ENCODE data around the gene MTA2.
"Not testable (repeated sequence)": the region's sequence is repeated elsewhere in the genome, so short reads cannot be mapped to it uniquely, and the experiment has no call there.

The MTA2 gene

DNA sequence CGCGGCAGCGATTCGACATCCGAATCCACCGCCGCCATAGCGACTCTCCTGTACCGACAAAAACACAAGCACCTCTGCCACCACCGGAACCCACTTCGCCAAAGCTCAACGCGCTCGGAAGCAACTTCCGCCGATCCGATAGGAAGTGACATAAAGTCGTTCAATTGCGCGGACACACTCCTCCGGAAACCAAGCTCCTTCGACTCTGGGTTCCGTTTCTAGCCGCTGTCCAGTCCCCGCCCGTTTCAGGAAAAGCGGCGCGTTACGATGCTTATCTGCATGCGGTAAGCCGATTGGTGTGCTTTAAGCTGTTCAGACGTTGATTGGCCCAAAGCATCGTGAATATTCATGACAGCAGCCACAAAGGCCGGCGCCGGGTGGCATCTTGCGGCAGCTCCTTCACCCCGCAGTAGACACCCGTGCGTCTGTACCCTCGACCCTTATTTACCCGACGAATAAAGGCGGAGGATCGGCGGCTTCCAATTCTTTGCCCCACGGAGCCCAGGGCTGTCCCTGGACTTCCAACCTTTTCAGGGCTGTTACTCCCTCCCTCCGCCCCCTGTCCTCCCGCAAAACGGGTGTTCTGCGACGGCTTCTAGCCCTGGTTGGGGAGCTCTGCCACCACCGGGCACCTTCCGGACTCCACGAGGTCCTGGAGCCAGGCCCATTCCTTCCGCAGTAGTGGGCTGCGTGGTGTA lies 10.1 kb downstream of the MTA2 start, which contains the start of gene TUT1:
Gene TUT1, minus strand, starts transcription at position 76 of the 698 bp plus-strand sequence. Its CDS starts 38 bp downstream, at position 38.
- Mint-ChIP-seq H3K27ac (peak within 1 kb of the TSS; percentile 98), H3K9me3 (no peaks in the 10 kb centered on the region), H3K4me3 (peak within 1 kb of the TSS; percentile 96), H3K4me1 (ENCODE audit: low read depth) (peaks cover 56% of the 10 kb centered on the region), H3K27me3 (no peaks in the 10 kb centered on the region), H3K36me3 (ENCODE audit: low read depth) (peaks cover 57% of the 10 kb centered on the region)

DNA sequence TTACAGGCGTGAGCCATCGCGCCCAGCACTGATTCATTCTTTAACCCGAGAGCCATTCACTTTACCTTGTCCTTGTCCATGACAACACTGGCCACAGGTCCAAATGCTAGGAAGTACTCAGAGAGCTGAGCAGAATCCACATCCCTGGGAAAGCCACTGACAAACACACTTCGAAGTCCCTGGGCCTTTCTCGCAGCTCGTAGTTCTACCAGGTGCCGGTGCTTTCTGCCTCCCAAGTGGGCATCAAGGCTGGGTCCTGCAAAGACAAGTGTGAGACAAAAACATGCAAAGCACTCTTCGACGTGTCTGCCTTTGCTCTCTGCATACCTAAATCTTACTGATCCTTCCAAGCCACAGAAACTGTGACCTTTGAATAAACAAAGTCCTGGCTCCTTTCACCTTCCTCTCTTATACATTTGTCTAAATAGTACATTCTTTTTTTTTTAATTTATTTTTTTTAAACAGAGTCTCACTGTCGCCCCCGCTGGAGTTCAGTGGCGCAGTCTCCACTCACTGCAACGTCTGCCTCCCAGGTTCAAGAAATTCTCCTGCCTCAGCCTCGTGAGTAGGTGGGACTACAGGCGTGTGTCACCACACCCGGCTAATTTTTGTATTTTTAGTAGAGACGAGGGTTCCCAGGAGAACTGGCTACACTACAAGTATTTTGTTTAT lies 12.6 kb downstream of the MTA2 start:
- Mint-ChIP-seq H3K27ac (no peak overlapping the region), H3K36me3 (ENCODE audit: low read depth) (peaks cover 43% of the 10 kb centered on the region), H3K4me3 (peak overlapping the region; percentile 96), H3K9me3 (no peaks in the 10 kb centered on the region), H3K27me3 (no peaks in the 10 kb centered on the region), H3K4me1 (ENCODE audit: low read depth) (peaks cover 51% of the 10 kb centered on the region)

DNA sequence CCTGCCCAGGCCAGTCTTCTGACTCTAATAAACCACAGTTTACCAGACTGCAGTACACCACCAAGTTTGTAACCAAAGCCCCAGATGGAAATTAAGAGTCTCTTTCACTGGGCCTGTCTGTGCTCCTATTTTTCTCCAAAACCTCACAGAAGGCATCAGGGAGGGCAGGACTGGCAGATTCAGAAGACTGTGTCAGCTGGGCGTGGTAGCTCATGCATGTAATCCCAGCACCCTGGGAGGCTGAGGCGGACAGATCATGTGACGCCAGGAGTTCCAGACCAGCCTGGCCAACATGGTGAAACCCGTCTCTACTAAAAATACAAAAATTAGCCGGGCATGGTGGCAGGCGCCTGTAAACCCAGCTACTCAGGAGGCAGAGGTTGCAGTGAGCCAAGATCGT lies 16.3 kb downstream of the MTA2 start:
- not testable (repeated sequence) for H3K4me3 Mint-ChIP-seq, H3K27ac Mint-ChIP-seq, H3K9me3 Mint-ChIP-seq, H3K27me3 Mint-ChIP-seq
- Mint-ChIP-seq H3K4me1 (ENCODE audit: low read depth) (peaks cover 17% of the 10 kb centered on the region), H3K36me3 (ENCODE audit: low read depth) (peaks cover 47% of the 10 kb centered on the region)

DNA sequence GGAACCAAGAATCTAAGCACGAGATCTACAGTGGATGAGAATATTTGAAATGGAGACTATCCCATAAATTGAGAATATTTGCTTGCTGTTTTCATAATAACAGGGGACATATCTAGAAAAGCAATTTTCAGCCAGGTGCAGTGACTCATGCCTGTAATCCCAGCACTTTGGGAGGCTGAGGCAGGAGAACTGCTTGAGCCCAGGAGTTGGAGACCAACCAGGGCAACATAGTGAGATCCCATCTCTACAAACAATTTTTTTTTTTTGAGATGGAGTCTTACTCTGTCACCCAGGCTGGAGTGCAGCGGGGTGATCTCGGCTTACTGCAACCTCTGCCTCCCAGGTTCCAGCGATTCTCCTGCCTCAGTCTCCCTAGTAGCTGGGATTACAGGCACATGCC lies 19.9 kb downstream of the MTA2 start:
- not testable (repeated sequence) for H3K27ac Mint-ChIP-seq
- H3K36me3 Mint-ChIP-seq (ENCODE audit: low read depth), result peaks cover 51% of the 10 kb centered on the region

DNA sequence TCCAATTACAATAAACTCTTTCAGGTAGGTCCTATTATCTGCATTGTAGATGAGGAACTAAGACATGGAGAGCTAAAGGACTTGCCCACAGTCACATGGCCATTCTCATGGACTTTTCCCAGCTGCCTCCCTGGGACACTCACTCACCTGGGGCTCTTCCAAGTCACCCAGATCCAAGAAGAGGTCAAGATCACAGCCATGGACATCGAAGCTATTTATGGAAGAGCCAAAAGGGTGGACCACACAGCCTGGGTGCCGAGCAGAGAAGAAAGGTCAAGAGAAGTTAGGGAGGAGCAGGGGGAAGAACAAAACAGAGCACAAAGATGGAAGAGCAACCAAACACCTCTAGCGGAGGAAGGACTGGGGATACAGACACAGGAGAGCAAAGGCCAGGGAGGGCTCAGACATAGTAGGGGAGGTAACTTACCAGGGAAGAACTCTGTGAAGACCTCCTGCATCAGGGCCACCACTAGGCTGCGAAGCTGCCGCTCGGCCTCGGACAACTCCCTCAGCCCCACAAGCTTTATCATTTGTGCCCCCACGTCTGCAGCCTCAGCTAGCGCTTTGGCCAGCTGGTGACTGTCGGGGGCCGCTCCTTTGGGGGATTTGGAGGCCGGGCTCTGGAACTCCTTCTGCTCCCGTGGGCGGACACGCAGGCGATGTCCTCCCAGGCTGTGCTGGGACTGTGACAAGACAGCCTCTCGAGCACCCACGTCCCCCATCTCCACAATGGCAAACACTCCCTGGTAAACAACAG lies 20.5 kb downstream of the MTA2 start:
- H3K4me1 Mint-ChIP-seq (ENCODE audit: low read depth), result peaks cover 1% of the 10 kb centered on the region
- H3K9me3 Mint-ChIP-seq, result no peaks in the 10 kb centered on the region
- no peaks in the 10 kb centered on the region for H3K27me3 Mint-ChIP-seq
- H3K36me3 Mint-ChIP-seq (ENCODE audit: low read depth), result peaks cover 52% of the 10 kb centered on the region
- no peak overlapping the region for H3K27ac Mint-ChIP-seq
- H3K4me3 Mint-ChIP-seq, result no peak overlapping the region

More for the DNA sequence above, 19.9 kb downstream of the MTA2 start:
- not testable (repeated sequence) for H3K9me3 Mint-ChIP-seq; H3K27me3 Mint-ChIP-seq; H3K4me1 Mint-ChIP-seq (ENCODE audit: low read depth); H3K4me3 Mint-ChIP-seq

DNA sequence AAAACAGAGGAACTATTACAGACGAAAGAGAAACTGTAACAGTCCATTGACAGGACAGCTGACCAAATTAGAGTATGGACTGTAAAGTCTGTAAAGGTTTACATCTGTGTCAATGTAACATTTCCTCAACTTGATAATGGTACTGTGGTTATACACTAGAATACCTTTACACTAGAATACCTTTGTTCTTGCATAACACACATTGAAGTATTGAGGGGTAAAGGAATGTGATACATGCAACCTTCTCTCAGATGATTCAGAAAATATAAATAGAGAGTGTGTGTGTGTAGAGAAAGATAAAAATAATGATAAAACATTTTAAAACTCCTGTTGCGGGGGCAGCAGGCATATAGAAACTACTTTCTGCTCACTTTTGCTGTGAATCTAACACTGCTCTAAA lies 22.4 kb downstream of the MTA2 start:
- Mint-ChIP-seq H3K4me1 (ENCODE audit: low read depth) (peaks cover 11% of the 10 kb centered on the region), H3K27me3 (no peaks in the 10 kb centered on the region), H3K9me3 (no peaks in the 10 kb centered on the region), H3K27ac (no peak overlapping the region), H3K36me3 (ENCODE audit: low read depth) (peaks cover 60% of the 10 kb centered on the region), H3K4me3 (no peak overlapping the region)

DNA sequence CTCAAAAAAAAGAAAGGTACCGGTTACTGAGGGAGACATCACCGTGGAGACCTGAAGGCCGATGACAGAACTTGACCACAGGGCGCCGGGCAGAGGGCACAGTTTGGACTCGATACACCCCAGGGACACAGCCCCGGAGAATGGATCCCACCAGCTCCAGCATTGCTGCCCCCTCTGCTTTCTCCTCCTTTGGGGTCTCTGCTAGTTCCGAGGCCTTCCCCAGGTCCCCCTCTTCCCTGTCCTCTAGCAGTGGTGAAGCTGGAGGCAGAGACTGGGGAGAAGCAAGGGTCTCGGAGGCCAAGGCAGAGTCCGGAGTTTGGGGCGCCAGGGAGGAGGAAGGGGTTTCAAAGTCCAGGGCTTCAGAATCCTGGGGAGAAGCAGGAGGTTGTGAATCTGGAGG lies 23.1 kb downstream of the MTA2 start:
- no peaks in the 10 kb centered on the region for H3K27me3 Mint-ChIP-seq
- H3K4me1 Mint-ChIP-seq (ENCODE audit: low read depth), result peaks cover 11% of the 10 kb centered on the region
- no peak overlapping the region for H3K27ac Mint-ChIP-seq
- H3K4me3 Mint-ChIP-seq, result no peak overlapping the region
- no peaks in the 10 kb centered on the region for H3K9me3 Mint-ChIP-seq
- peaks cover 61% of the 10 kb centered on the region for H3K36me3 Mint-ChIP-seq (ENCODE audit: low read depth)

DNA sequence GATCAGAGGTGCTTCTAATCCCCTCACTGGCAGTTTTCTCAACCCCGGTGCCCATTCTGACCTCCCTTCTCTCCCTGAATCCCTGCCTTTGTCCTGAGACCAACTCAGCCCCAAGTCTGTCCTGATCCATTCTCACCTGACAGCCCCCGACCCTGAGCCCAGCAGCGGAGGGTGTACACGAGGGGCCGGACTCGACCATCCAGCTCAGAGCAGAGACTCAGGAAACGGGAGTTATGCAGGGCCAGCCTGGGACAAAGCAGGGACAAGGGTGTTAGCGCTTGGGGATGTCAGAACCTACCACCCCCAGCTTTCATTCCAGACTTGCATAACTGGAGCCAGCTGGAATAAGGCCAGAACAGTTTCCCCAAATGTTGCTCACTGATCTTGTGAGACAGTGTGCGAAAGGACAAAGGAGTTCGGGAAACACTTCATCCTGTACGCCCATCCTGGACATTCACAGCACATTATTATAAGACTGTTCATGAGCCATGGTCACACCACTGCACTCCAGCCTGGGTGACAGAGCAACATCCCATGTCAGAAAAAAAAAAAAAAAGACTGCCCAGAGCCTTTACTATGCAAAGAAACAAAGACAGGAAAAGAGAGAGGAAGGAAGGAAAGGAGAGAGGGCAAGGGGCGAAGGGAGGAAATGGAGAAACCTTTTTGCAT lies 24.5 kb downstream of the MTA2 start:
- no peaks in the 10 kb centered on the region for H3K9me3 Mint-ChIP-seq
- H3K36me3 Mint-ChIP-seq (ENCODE audit: low read depth), result peaks cover 63% of the 10 kb centered on the region
- no peak overlapping the region for H3K27ac Mint-ChIP-seq
- no peak overlapping the region for H3K4me3 Mint-ChIP-seq
- peaks cover 21% of the 10 kb centered on the region for H3K4me1 Mint-ChIP-seq (ENCODE audit: low read depth)
- H3K27me3 Mint-ChIP-seq, result no peaks in the 10 kb centered on the region

DNA sequence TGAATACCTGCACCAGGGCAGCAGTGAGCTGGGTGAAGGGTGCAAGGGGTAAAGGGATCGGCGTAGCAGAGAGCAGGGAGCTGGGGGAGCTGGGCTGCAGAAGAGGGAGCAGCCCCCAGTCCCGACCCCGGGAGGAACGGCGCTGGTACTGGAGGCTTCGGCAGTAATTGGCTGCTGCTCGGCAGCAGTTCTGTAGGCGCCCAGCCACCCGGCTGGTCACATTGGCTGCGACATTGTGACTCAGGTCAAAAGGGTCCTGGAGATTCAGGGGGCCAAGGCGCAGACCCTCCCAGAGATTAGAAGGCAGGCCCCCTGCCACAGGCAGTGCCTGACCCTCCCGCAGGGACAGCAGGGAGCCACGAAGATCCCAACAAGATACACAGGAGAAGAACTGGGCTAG lies 25.8 kb downstream of the MTA2 start:
- H3K36me3 Mint-ChIP-seq (ENCODE audit: low read depth), result peaks cover 67% of the 10 kb centered on the region
- H3K4me1 Mint-ChIP-seq (ENCODE audit: low read depth), result peaks cover 34% of the 10 kb centered on the region
- H3K27ac Mint-ChIP-seq, result peak overlapping the region; percentile 72
- H3K4me3 Mint-ChIP-seq, result peak overlapping the region; percentile 100
- H3K9me3 Mint-ChIP-seq, result no peaks in the 10 kb centered on the region
- no peaks in the 10 kb centered on the region for H3K27me3 Mint-ChIP-seq

DNA sequence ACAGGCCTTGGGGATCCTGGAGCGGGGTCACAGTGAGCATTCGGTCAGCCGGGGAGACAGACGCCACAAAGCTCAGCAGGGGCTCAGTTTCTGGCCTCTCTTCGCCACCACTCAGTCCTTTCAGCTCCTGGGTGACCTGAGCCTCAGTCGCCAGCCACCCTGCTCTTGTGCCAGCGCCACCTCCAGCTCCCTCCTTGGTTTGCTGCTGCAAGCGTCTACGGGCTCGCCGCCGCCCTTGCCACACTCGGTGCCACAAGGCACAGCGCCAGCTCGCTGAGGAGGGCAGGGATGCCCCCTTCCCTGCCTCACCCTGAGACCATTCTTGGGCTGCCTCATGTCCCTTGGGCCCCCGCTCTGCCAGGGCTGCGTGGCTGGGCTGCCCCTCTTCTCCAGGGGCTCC lies 26.5 kb downstream of the MTA2 start:
- Mint-ChIP-seq H3K9me3 (no peaks in the 10 kb centered on the region), H3K4me1 (ENCODE audit: low read depth) (peaks cover 41% of the 10 kb centered on the region), H3K36me3 (ENCODE audit: low read depth) (peaks cover 72% of the 10 kb centered on the region), H3K27ac (peak overlapping the region; percentile 98), H3K27me3 (no peaks in the 10 kb centered on the region), H3K4me3 (peak overlapping the region; percentile 100)

DNA sequence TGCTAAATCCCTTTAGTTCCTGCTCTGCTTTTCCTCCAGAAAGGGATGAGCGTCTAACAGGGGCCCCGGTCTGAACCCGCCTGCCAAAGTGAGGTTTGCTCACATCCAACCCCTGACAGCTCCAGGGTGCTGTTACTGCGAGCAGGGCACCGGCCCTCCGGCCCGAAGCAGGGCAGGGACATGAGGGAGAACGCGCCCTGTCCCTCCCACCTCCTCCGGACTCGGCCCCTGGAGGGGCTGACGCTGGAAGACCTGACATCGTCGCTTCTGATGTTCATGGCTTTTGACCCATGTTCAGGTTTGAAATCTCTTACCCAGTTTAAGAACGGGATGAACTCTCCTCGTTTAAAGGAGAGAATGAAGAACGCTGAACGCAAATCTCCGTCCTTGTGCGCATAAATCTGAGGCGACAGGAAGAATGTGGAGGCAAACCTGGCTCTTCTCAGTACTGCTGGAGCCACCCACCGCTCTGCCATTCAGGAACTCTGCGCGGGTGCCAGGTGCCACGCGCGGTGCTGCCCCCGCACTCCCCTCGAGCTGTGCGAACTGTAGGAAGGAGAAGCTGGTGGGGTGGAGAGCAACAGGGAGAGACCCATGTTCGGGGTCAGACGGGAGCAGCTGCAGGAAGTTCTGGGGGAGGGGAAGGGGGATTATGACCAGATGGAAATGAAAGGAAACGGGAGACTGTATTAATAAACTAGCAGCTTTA lies 27.1 kb downstream of the MTA2 start:
- H3K9me3 Mint-ChIP-seq, result no peaks in the 10 kb centered on the region
- peaks cover 47% of the 10 kb centered on the region for H3K4me1 Mint-ChIP-seq (ENCODE audit: low read depth)
- H3K27ac Mint-ChIP-seq, result peak overlapping the region; percentile 98
- peak overlapping the region; percentile 100 for H3K4me3 Mint-ChIP-seq
- H3K36me3 Mint-ChIP-seq (ENCODE audit: low read depth), result peaks cover 78% of the 10 kb centered on the region
- no peaks in the 10 kb centered on the region for H3K27me3 Mint-ChIP-seq

DNA sequence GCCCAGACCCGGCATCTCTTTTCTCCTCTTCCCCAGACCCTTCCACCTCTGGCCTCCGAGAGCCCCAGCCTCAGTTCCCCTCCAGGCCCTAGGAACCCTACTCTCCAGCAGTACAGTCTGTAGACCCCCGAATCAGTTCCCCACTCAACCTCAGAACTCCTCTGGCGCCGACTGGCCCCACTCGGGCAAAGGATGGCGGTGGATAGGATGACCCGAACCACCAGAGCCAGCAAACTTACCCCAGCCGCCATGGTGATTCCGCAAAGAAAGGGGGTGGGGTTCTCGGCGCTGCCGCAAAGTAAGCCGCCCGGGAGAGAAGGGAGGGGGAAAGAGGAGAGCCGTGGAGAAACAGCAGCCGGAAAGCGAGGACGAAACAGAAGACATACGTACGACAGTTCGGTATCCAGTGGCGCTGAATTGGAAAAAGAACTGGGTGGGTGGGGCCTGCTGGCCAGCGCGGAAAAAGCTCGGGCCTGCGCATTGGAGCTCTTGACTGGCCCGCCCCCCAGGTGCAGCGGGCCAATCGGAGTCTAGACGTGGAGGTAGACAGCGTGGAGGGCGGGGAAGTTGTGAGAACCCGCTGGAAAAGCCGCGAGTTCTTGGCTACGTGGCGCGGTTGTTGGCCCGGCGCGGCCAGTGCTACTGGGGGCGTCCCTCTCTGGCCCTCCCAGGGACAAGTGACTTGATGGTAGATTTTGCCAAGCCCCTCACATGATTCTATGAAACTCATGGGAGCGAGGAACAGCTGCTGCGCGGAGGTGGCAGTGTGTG lies 27.9 kb downstream of the MTA2 start, which contains the start of gene EEF1G:
Gene EEF1G, minus strand, starts transcription at position 300 of the 771 bp plus-strand sequence. Its CDS starts 49 bp downstream, at position 251.
- H3K27me3 Mint-ChIP-seq, result no peaks in the 10 kb centered on the region
- peaks cover 55% of the 10 kb centered on the region for H3K4me1 Mint-ChIP-seq (ENCODE audit: low read depth)
- H3K36me3 Mint-ChIP-seq (ENCODE audit: low read depth), result peaks cover 82% of the 10 kb centered on the region

DNA sequence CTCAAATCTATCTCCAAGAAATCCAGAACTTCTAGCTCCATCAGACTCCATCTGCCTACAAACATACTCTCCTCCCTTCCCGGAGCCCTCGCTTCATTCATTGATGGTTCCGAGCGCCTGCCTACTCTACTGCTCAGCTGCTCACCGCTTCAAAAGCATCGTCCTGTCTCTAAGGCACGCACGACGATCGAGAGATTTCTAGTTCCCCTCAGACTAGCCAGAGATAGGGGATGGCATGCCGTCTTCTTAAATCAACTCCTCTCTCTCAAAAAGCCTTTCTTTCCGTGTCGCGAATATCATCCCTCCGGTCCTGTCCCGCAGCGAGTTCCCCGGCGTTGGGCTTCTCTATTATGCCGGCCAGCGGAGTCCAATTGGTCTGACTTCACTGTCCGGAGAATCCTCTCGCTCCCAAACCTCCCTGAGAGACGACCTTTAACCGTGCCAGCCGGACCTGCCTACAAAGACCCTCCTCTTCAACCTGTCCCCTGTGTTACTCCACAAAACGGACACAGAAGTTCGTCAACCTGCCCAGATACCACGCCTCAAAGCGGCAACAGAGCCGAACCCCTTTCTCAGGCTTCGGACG lies 28.6 kb downstream of the MTA2 start:
- H3K4me1 Mint-ChIP-seq (ENCODE audit: low read depth), result peaks cover 58% of the 10 kb centered on the region
- H3K4me3 Mint-ChIP-seq, result peak overlapping the region; percentile 100
- peak overlapping the region; percentile 98 for H3K27ac Mint-ChIP-seq
- H3K9me3 Mint-ChIP-seq, result no peaks in the 10 kb centered on the region
- H3K36me3 Mint-ChIP-seq (ENCODE audit: low read depth), result peaks cover 85% of the 10 kb centered on the region
- no peaks in the 10 kb centered on the region for H3K27me3 Mint-ChIP-seq

More for the DNA sequence above, 27.9 kb downstream of the MTA2 start, which contains the start of gene EEF1G:
- Mint-ChIP-seq H3K4me3 (peak within 1 kb of the TSS; percentile 100), H3K27ac (peak within 1 kb of the TSS; percentile 98), H3K9me3 (no peaks in the 10 kb centered on the region)
